ENCODE data around the gene RCAN2. TPM values are rescaled to one million over a fixed set of nuclear protein-coding genes. Genes with fewer than 3 reads are reported as not detected.

RCAN2 gene
- total and polyA plus RNA-seq, 9 of the 15 experiments (the other 6 are each of a cell fraction or from before 2014, with no cell fraction given), result 0.04 TPM; not detected in 8

DNA sequence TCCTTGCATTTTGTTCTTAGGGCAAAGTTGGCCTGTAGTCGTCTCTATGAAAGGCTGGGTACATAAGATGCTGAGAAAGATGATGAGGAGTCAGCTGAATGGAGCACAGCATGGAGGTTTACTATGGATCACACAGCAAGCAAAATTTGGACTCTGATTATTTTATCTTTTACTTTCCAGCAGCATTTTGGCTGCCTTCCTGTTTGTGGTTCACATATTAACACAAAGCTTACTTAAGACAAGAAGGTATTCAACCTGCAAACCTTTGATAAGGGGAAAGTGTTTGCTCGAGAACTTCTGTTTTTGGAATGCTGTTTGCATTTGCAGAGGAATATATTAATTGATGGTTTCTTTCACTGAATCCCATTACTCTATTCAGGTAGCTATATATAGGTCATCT is 217.3 kb downstream of the RCAN2 start (continued):
- TF ChIP-seq DLX4 (CRISPR knock-in tag; IDR thresholded peaks at IDR 0.05) (no peak), ZNF764 (CRISPR knock-in tag; IDR thresholded peaks at IDR 0.05; ENCODE audit: low read depth) (no peak), CBFA2T3 (IDR thresholded peaks at IDR 0.05) (peak; percentile 66), TAL1 (IDR thresholded peaks at IDR 0.05) (peak; percentile 56), TCF3 (CRISPR knock-in tag; IDR thresholded peaks at IDR 0.05) (peak; percentile 52)

DNA sequence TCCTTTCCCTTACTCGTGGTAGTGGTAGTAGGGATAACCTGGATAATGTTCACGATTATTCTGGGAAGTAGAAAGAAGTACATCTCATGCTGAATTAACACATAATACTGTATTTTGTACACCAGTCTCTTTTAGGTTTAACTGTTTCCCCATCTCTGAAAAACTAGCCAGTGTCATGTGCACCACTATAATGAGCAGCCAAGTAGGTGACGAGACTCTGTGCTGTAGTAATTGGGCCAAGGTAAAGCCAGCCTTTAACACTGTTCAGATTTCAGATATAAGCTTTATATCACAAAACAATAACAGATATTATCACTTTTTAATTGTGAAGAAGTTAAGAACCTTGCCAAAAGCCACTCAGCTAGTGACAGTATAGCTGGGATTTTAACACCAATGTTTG is 219.5 kb downstream of the RCAN2 start:
- Histone ChIP-seq H3K4me2 (ENCODE audit: insufficient read depth, low read length) (no peak overlapping the region), H3K79me2 (ENCODE audit: control insufficient read depth, insufficient read depth, low read length) (no peaks in the 10 kb centered on the region), H3K27me3 (ENCODE audit: control insufficient read depth in 2 of 2, insufficient read depth in 2 of 2, low read length in 2 of 2) (no peaks in the 10 kb centered on the region), H3K36me3 (ENCODE audit: control insufficient read depth, insufficient read depth, low read length) (no peaks in the 10 kb centered on the region), H4K20me1 (replicated peaks; ENCODE audit: control insufficient read depth, insufficient read depth, low read length) (no peaks in the 10 kb centered on the region), H3K4me3 (no peak overlapping the region), H3K4me1 (replicated peaks in 1 of 2; ENCODE audit: control insufficient read depth in 2 of 2, insufficient read depth in 2 of 2, low read length in 2 of 2) (no peaks in the 10 kb centered on the region), H3K9me1 (ENCODE audit: control insufficient read depth, insufficient read depth, low read length) (no peaks in the 10 kb centered on the region), H2AFZ (ENCODE audit: low read depth, low read length) (no peak overlapping the region), H3K9ac (ENCODE audit: insufficient read depth in 1 of 2, low read depth in 2 of 2, low read length in 2 of 2) (no peak overlapping the region), H3K9me3 (replicated peaks; ENCODE audit: control insufficient read depth, insufficient read depth, low read depth, low read length) (no peaks in the 10 kb centered on the region), H3K27ac (ENCODE audit: extremely low read depth, low read depth, low read length) (no peak overlapping the region)
- no TSS peak for BruUV-seq (replicated peaks)
- intact Hi-C loops (cut with micrococcal nuclease), result no loop called here
- FAIRE-seq (no peak), ATAC-seq (no peak), DNase-seq (ENCODE audit: extremely low read depth in 1 of 4, low spot score in 3 of 4) (no peak)
- POLR2A ChIA-PET, result no interaction called here
- 0% methylated on average over 3 of the region's 3 CpGs for WGBS (ENCODE audit: insufficient coverage, low coverage, missing lambda C conversion rate)
- CTCF ChIA-PET (ENCODE audit: low intra/inter-chr PET ratio), result no interaction called here
- in situ Hi-C loops (cut with MboI), result no loop called here
- TF ChIP-seq RBFOX2 (IDR thresholded peaks at IDR 0.05; ENCODE audit: low read depth, low read length) (no peak), SRF (CRISPR knock-in tag; IDR thresholded peaks at IDR 0.05) (no peak), STAT5A (IDR thresholded peaks at IDR 0.05; ENCODE audit: borderline replicate concordance, low read length) (no peak), TCF3 (CRISPR knock-in tag; IDR thresholded peaks at IDR 0.05) (no peak), NFRKB (IDR thresholded peaks at IDR 0.05; ENCODE audit: low read depth) (no peak)

Measured in K562 (cell line).